Suprapubic skin (tissue), 4 donors: Measurements from ENCODE around the gene SESN1. TPM values are rescaled to one million over a fixed set of nuclear protein-coding genes. Genes with fewer than 3 reads are reported as not detected.

Experiments
- DNase-seq, 2 donors: peaks; one replicate each; pipeline ENCODE4 v3.0.0-alpha.2; 2019; ENCODE audit warnings: low spot score in 2 of 2
- H3K27ac ChIP-seq: fragments of 200-600 bp; sonication (generic); one replicate; pipeline ENCODE4 v1.5.1; 2019
- H3K27me3 ChIP-seq: fragments of 200-600 bp; sonication (generic); one replicate; pipeline ENCODE4 v1.5.1; 2019
- H3K36me3 ChIP-seq: fragments of 200-600 bp; sonication (generic); one replicate; pipeline ENCODE4 v1.5.1; 2019
- H3K4me1 ChIP-seq: fragments of 200-600 bp; sonication (generic); one replicate; pipeline ENCODE4 v1.5.1; 2019
- H3K4me3 ChIP-seq: fragments of 200-600 bp; sonication (generic); one replicate; pipeline ENCODE4 v1.5.1; 2019; ENCODE audit warnings: mild to moderate bottlenecking
- H3K9me3 ChIP-seq: fragments of 200-600 bp; sonication (generic); one replicate; pipeline ENCODE4 v1.5.1; 2019
- EP300 ChIP-seq: sonication (generic); formaldehyde crosslinking; IDR thresholded peaks from one replicate; pipeline ENCODE4 v1.6.1; 2017; ENCODE audit warnings: antibody characterized with exemption
- POLR2A ChIP-seq, 2 donors: fragments of 450-650 bp; IDR thresholded peaks; one replicate each; pipeline ENCODE4 v1.6.1; 2017; ENCODE audit warnings: antibody characterized with exemption in 2 of 2, mild to moderate bottlenecking in 2 of 2, moderate library complexity in 2 of 2
- POLR2AphosphoS5 ChIP-seq, 3 donors: sonication (generic); formaldehyde crosslinking; IDR thresholded peaks; one replicate each; pipeline ENCODE4 v1.6.1; 2017; ENCODE audit warnings: antibody characterized with exemption in 3 of 3
- WGBS: methylation state at CpG from one replicate; pipeline ENCODE4 v1.1.5; 2018; 5-methylcytosine and 5-hydroxymethylcytosine counted together
- total RNA-seq, 4 donors: library from RNA; depleted of rRNA; stranded (reverse); fragments of >200 nt; gene quantifications; one replicate each; pipeline ENCODE4 v1.1.0, GENCODE V29; 2016
- TF ChIP-seq, protein P1 (sequence below), 2 donors: fragments of 200-600 bp in 1 of 2; fragments of 450-650 bp in 1 of 2; sonication (generic) in 1 of 2; IDR thresholded peaks; one replicate each; pipeline ENCODE4 v1.5.1; 2016 to 2019; ENCODE audit warnings: antibody characterized with exemption in 2 of 2, mild to moderate bottlenecking in 1 of 2, moderate library complexity in 1 of 2

SESN1 gene
- total RNA-seq, 4 donors from 2014 or later, result 70.7 to 207 (median 86.7) TPM

DNA sequence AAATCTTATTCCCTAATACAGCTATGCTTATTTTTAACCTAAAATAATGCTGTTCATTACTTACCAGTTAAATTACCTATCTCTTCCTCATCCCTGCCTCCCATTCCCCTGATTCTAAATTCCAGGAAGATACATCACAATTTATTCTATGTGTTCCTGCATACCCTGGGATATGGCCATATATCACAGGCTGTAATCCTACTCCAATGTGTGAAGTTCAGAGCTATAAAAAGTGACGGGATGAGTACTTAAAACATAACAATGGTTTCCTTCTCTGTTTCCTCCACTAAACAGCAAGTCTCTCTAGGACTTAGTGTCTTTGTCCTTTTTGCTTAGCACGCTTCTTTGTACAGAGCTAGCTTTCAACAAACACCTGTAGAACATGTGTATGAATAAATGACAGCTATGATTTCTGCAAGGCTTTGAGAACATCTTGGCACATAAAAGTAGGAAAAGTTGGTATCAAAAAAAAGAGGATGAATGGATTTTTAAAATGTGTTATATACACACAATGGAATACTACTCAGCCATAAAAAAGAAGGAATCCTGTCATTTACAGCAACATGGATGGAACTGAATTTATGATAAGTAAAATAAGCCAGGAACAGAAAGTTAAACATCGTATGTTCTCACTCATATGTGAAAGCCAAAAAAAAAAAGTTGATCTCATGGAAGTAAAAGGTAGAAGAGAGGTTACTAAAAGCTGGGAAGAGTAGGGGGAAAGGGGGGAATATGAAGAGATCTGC, 45.8 kb downstream of the SESN1 start:
- H3K27ac ChIP-seq, result no peak overlapping the region
- WGBS, result 89% methylated on average over 3 of the region's 3 CpGs
- peaks cover 8% of the 10 kb centered on the region for H3K4me1 ChIP-seq
- no peaks in the 10 kb centered on the region for H3K27me3 ChIP-seq
- no peak for DNase-seq
- TF ChIP-seq POLR2A (IDR thresholded peaks at IDR 0.05) (no peak), EP300 (no peak), POLR2AphosphoS5 (IDR thresholded peaks at IDR 0.05) (no peak)
- TF ChIP-seq, protein P1, sequence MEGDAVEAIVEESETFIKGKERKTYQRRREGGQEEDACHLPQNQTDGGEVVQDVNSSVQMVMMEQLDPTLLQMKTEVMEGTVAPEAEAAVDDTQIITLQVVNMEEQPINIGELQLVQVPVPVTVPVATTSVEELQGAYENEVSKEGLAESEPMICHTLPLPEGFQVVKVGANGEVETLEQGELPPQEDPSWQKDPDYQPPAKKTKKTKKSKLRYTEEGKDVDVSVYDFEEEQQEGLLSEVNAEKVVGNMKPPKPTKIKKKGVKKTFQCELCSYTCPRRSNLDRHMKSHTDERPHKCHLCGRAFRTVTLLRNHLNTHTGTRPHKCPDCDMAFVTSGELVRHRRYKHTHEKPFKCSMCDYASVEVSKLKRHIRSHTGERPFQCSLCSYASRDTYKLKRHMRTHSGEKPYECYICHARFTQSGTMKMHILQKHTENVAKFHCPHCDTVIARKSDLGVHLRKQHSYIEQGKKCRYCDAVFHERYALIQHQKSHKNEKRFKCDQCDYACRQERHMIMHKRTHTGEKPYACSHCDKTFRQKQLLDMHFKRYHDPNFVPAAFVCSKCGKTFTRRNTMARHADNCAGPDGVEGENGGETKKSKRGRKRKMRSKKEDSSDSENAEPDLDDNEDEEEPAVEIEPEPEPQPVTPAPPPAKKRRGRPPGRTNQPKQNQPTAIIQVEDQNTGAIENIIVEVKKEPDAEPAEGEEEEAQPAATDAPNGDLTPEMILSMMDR (IDR thresholded peaks at IDR 0.05), result no peak
- H3K9me3 ChIP-seq, result no peaks in the 10 kb centered on the region
- no peaks in the 10 kb centered on the region for H3K36me3 ChIP-seq
- no peak overlapping the region for H3K4me3 ChIP-seq

DNA sequence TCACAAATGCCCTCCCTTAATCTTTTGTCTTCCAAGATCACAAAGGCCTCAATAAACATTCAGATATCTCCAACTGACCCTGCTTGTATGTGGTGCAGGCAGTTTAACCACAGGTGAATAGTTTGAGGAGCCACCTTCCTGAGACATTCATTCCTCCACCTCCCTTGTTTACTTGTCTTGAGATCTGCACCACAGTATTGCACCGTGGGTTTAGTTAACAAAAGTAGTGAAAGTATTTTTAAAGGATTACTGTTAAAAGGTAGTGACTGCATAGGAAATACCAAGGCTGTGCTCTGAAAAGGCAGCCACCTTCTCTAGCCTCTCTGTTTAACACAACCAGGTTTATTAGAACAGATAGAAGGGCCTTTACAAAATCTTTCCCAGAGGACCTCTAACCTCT, 46.5 kb downstream of the SESN1 start:
- WGBS, result 42% methylated on average over 1 of the region's 1 CpG
- TF ChIP-seq, protein P1 (IDR thresholded peaks at IDR 0.05), result no peak
- TF ChIP-seq POLR2AphosphoS5 (IDR thresholded peaks at IDR 0.05), result no peak
- TF ChIP-seq EP300, result no peak
- TF ChIP-seq POLR2A (IDR thresholded peaks at IDR 0.05), result no peak
- no peak for DNase-seq
- H3K9me3 ChIP-seq, result no peaks in the 10 kb centered on the region
- no peaks in the 10 kb centered on the region for H3K36me3 ChIP-seq
- no peaks in the 10 kb centered on the region for H3K27me3 ChIP-seq
- no peak overlapping the region for H3K27ac ChIP-seq
- H3K4me3 ChIP-seq, result no peak overlapping the region
- peaks cover 8% of the 10 kb centered on the region for H3K4me1 ChIP-seq

DNA sequence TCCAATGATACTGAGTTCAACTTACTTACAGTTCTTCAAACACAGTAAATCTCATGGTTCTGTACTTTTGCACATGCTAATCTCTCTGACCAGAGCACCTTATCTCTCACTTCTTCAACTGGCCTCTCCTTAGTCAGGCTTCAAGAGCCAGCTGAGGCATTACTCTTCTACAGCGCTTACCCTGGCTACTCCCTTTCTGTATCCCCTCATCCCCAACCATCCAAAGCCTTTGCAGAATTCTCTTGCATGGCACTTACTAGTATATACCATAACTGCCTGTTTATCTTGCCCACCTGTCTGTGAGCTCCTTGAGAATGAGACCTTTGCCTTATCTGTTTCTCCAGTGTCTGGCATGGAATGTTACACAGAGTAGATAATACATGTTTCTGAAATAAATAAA, 49.2 kb downstream of the SESN1 start:
- TF ChIP-seq EP300, result no peak
- no peak for TF ChIP-seq POLR2A (IDR thresholded peaks at IDR 0.05)
- TF ChIP-seq, protein P1 (IDR thresholded peaks at IDR 0.05), result no peak
- no peak for TF ChIP-seq POLR2AphosphoS5 (IDR thresholded peaks at IDR 0.05)
- WGBS, result 97% methylated on average over 1 of the region's 1 CpG
- H3K36me3 ChIP-seq, result no peaks in the 10 kb centered on the region
- H3K27ac ChIP-seq, result no peak overlapping the region
- H3K4me1 ChIP-seq, result peaks cover 8% of the 10 kb centered on the region
- H3K4me3 ChIP-seq, result no peak overlapping the region
- no peaks in the 10 kb centered on the region for H3K27me3 ChIP-seq
- DNase-seq, result no peak
- no peaks in the 10 kb centered on the region for H3K9me3 ChIP-seq

DNA sequence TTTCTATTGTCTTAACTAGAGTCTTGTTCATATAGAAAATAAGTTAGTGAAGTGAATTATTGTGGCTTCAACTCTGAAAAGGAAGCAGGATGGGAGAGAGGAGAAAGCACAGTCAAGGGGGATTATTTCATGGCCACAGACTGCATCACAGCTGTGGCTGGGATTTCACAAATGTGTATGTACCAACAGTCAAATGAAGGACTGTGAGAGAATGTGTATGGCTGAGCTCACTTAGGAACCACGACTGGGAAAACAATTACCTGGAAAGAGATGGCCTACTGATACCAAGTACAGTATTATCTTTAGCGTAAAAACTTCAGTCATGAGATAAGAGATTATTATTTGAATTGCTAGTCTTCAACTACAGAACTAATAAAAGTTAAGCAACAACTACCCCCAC, 54.9 kb downstream of the SESN1 start:
- Histone ChIP-seq H3K4me1 (peaks cover 11% of the 10 kb centered on the region), H3K27me3 (no peaks in the 10 kb centered on the region), H3K9me3 (no peaks in the 10 kb centered on the region), H3K4me3 (no peak overlapping the region), H3K36me3 (no peaks in the 10 kb centered on the region), H3K27ac (no peak overlapping the region)
- WGBS, result 75% methylated on average over 2 of the region's 2 CpGs
- TF ChIP-seq, protein P1 (IDR thresholded peaks at IDR 0.05), result no peak
- TF ChIP-seq POLR2AphosphoS5 (IDR thresholded peaks at IDR 0.05), result no peak
- no peak for TF ChIP-seq EP300
- TF ChIP-seq POLR2A (IDR thresholded peaks at IDR 0.05), result no peak
- no peak for DNase-seq

DNA sequence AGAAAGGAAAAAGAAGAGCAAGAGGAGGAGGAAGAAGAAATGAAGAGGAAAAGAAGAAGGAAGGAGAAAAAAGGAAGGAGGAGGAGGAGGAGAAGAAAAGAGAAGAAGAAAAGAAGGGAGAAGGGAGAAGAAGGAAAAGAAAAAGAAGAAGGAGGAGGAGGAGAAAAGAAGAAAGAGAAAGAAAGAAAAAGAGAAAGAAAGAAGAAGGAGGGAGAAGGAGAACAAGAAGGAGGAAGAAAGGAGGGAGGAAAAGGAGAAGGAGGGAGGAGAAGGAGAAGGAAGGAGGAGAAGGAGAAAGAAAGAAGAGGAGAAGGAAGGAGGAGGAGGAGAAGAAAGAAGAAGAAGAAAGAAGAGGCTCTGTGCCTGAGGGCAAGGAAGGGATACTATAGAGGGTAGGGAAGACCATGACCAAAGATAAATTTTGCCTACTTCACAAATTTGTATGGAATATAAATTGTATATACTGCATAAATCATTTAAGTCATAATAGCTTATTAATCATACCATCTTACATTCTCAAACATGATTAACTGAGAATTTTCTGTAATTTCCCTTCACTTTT, 55.7 kb downstream of the SESN1 start:
- no peaks in the 10 kb centered on the region for H3K9me3 ChIP-seq
- no peak overlapping the region for H3K4me3 ChIP-seq

More for the DNA sequence above, 55.7 kb downstream of the SESN1 start:
- Histone ChIP-seq H3K27me3 (no peaks in the 10 kb centered on the region), H3K4me1 (peaks cover 14% of the 10 kb centered on the region), H3K27ac (no peak overlapping the region), H3K36me3 (no peaks in the 10 kb centered on the region)
- no peak for DNase-seq
- no peak for TF ChIP-seq POLR2A (IDR thresholded peaks at IDR 0.05)
- TF ChIP-seq EP300, result no peak
- TF ChIP-seq POLR2AphosphoS5 (IDR thresholded peaks at IDR 0.05), result no peak
- TF ChIP-seq, protein P1 (IDR thresholded peaks at IDR 0.05), result no peak
